GM18498 (cell line): Measurements from ENCODE around the gene BEX3.
"Not testable (repeated sequence)": the region's sequence is repeated elsewhere in the genome, so short reads cannot be mapped to it uniquely, and the experiment has no call there.

Source experiments
- ATAC-seq: cut with Tn5 transposase; IDR thresholded peaks from one replicate; pipeline ENCODE4 v1.9.1; 2021; ENCODE audit warnings: mild to moderate bottlenecking, moderate library complexity; ENCODE audit not compliant: unreplicated experiment

BEX3 gene

GRCh38 chrX:103378990-103379389, 2.7 kb downstream of the BEX3 start:
- no peak for ATAC-seq

GRCh38 chrX:103382877-103383276, 6.5 kb downstream of the BEX3 start:
- ATAC-seq: no peak

GRCh38 chrX:103384672-103385071, 8.3 kb downstream of the BEX3 start:
- no peak for ATAC-seq

GRCh38 chrX:103385283-103385830, 9.0 kb downstream of the BEX3 start:
- not testable (repeated sequence) for ATAC-seq

GRCh38 chrX:103386332-103386731, 10.0 kb downstream of the BEX3 start:
- ATAC-seq: no peak

- no peak for ATAC-seq
Observed at GRCh38 chrX:103393487-103393886, 17.1 kb downstream of the BEX3 start.

GRCh38 chrX:103396186-103396585, 19.8 kb downstream of the BEX3 start:
- ATAC-seq: no peak

GRCh38 chrX:103396660-103397059, 20.3 kb downstream of the BEX3 start:
- no peak for ATAC-seq

GRCh38 chrX:103397707-103398106, 21.4 kb downstream of the BEX3 start:
- no peak for ATAC-seq

GRCh38 chrX:103398421-103398864, 22.1 kb downstream of the BEX3 start:
- ATAC-seq: no peak

- no peak for ATAC-seq
Observed at GRCh38 chrX:103399744-103400143, 23.4 kb downstream of the BEX3 start.

GRCh38 chrX:103400931-103401330, 24.6 kb downstream of the BEX3 start:
- no peak for ATAC-seq

- peak; percentile 98 for ATAC-seq
Observed at GRCh38 chrX:103404231-103405008, 28.1 kb downstream of the BEX3 start.

- ATAC-seq: no peak
Observed at GRCh38 chrX:103405009-103405333, 28.6 kb downstream of the BEX3 start.

- ATAC-seq: no peak
Observed at GRCh38 chrX:103406256-103406655, 29.9 kb downstream of the BEX3 start.

GRCh38 chrX:103407776-103408175, 31.4 kb downstream of the BEX3 start:
- ATAC-seq: no peak

GRCh38 chrX:103411721-103412120, 35.4 kb downstream of the BEX3 start:
- ATAC-seq: not testable (repeated sequence)

- ATAC-seq: no peak
Observed at GRCh38 chrX:103413705-103414387, 37.5 kb downstream of the BEX3 start.

- ATAC-seq: no peak
Observed at GRCh38 chrX:103414561-103414960, 38.2 kb downstream of the BEX3 start.

- no peak for ATAC-seq
Observed at GRCh38 chrX:103415068-103415467, 38.7 kb downstream of the BEX3 start.

GRCh38 chrX:103415528-103415927, 39.2 kb downstream of the BEX3 start:
- no peak for ATAC-seq

GRCh38 chrX:103417370-103417769, 41.0 kb downstream of the BEX3 start:
- ATAC-seq: no peak
